ENCODE measurements around the gene EXOSC1. TPM values are rescaled to one million over a fixed set of nuclear protein-coding genes. Genes with fewer than 3 reads are reported as not detected.
A peak's percentile ranks its signal among the peaks of the same experiment; 100 is the strongest.

The EXOSC1 gene
- total and polyA plus RNA-seq, 2 experiments from 2014 or later, result 34.7 to 51.7 TPM

- TF ChIP-seq EZH2phosphoT487 (IDR thresholded peaks at IDR 0.05; ENCODE audit: low read depth, severe bottlenecking, unreplicated experiment) (no peak), EZH2 (IDR thresholded peaks at IDR 0.05; ENCODE audit: borderline replicate concordance) (no peak), CTCF (IDR thresholded peaks at IDR 0.05; ENCODE audit: poor library complexity) (peak; percentile 87)
- Histone ChIP-seq H3K4me1 (ENCODE audit: insufficient read depth) (peaks cover 7% of the 10 kb centered on the region), H3K4me2 (no peak overlapping the region), H3K79me2 (no peaks in the 10 kb centered on the region), H3K9me3 (ENCODE audit: low read depth) (no peaks in the 10 kb centered on the region), H3K27me3 (no peaks in the 10 kb centered on the region), H3K4me3 (no peak overlapping the region), H2AFZ (no peak overlapping the region), H3K27ac (peak overlapping the region; percentile 44), H4K20me1 (ENCODE audit: insufficient read depth, poor library complexity, severe bottlenecking) (no peaks in the 10 kb centered on the region), H3K36me3 (replicated peaks; ENCODE audit: insufficient read depth, low read depth) (no peaks in the 10 kb centered on the region), H3K9me2 (replicated peaks; ENCODE audit: insufficient read depth) (no peaks in the 10 kb centered on the region)
- peak; percentile 80 for DNase-seq (ENCODE audit: low spot score)
- 72% methylated on average over 4 of the region's 4 CpGs for WGBS (ENCODE audit: low lambda C conversion rate, missing lambda C conversion rate)
Observed at GRCh38 chr10:97463363-97464132, 17.7 kb upstream of the EXOSC1 start.

GRCh38 chr10:97462309-97462708, 16.5 kb upstream of the EXOSC1 start:
- no peaks in the 10 kb centered on the region for H3K9me2 ChIP-seq (replicated peaks; ENCODE audit: insufficient read depth)
- DNase-seq (ENCODE audit: low spot score), result no peak
- no peaks in the 10 kb centered on the region for H3K27me3 ChIP-seq
- no peaks in the 10 kb centered on the region for H3K79me2 ChIP-seq
- no peaks in the 10 kb centered on the region for H4K20me1 ChIP-seq (ENCODE audit: insufficient read depth, poor library complexity, severe bottlenecking)
- no peak overlapping the region for H2AFZ ChIP-seq
- TF ChIP-seq EZH2 (IDR thresholded peaks at IDR 0.05; ENCODE audit: borderline replicate concordance) (no peak), EZH2phosphoT487 (IDR thresholded peaks at IDR 0.05; ENCODE audit: low read depth, severe bottlenecking, unreplicated experiment) (no peak), CTCF (IDR thresholded peaks at IDR 0.05; ENCODE audit: poor library complexity) (no peak)
- 95% methylated on average over 2 of the region's 2 CpGs for WGBS (ENCODE audit: low lambda C conversion rate, missing lambda C conversion rate)
- no peak overlapping the region for H3K4me2 ChIP-seq
- H3K36me3 ChIP-seq (replicated peaks; ENCODE audit: insufficient read depth, low read depth), result no peaks in the 10 kb centered on the region
- no peak overlapping the region for H3K4me3 ChIP-seq
- peaks cover 7% of the 10 kb centered on the region for H3K4me1 ChIP-seq (ENCODE audit: insufficient read depth)
- H3K9me3 ChIP-seq (ENCODE audit: low read depth), result no peaks in the 10 kb centered on the region
- no peak overlapping the region for H3K27ac ChIP-seq

- DNase-seq (ENCODE audit: low spot score), result no peak
- Histone ChIP-seq H4K20me1 (ENCODE audit: insufficient read depth, poor library complexity, severe bottlenecking) (no peaks in the 10 kb centered on the region), H3K36me3 (replicated peaks; ENCODE audit: insufficient read depth, low read depth) (no peaks in the 10 kb centered on the region), H3K27me3 (no peaks in the 10 kb centered on the region), H3K9me3 (ENCODE audit: low read depth) (no peaks in the 10 kb centered on the region), H2AFZ (no peak overlapping the region), H3K4me2 (no peak overlapping the region), H3K4me1 (ENCODE audit: insufficient read depth) (peaks cover 7% of the 10 kb centered on the region), H3K4me3 (no peak overlapping the region), H3K27ac (no peak overlapping the region), H3K9me2 (replicated peaks; ENCODE audit: insufficient read depth) (no peaks in the 10 kb centered on the region), H3K79me2 (no peaks in the 10 kb centered on the region)
- no peak for TF ChIP-seq CTCF (IDR thresholded peaks at IDR 0.05; ENCODE audit: poor library complexity)
- TF ChIP-seq EZH2 (IDR thresholded peaks at IDR 0.05; ENCODE audit: borderline replicate concordance), result no peak
- TF ChIP-seq EZH2phosphoT487 (IDR thresholded peaks at IDR 0.05; ENCODE audit: low read depth, severe bottlenecking, unreplicated experiment), result no peak
- WGBS (ENCODE audit: low lambda C conversion rate, missing lambda C conversion rate), result 88% methylated on average over 7 of the region's 7 CpGs
Observed at GRCh38 chr10:97459933-97460332, 14.1 kb upstream of the EXOSC1 start.
